ENCODE measurements around the gene C2CD4C. TPM values are rescaled to one million over a fixed set of nuclear protein-coding genes. Genes with fewer than 3 reads are reported as not detected.

C2CD4C gene
- total and polyA plus RNA-seq, 2 donors (not counting 3 experiments of a cell fraction or from before 2014, with no cell fraction given): 0.25 to 0.38 TPM

GRCh38 chr19:441213-441836 is 32.4 kb upstream of the C2CD4C start:
- DNase-seq (ENCODE audit: low read depth, low spot score) (no peak), FAIRE-seq (no peak)
- no peaks in the 10 kb centered on the region for H3K4me1 ChIP-seq (ENCODE audit: control insufficient read depth, extremely low read depth, insufficient read depth, low read length)
- H3K27me3 ChIP-seq (ENCODE audit: control insufficient read depth in 2 of 2, insufficient read depth in 2 of 2, low read length in 2 of 2): no peaks in the 10 kb centered on the region
- dilution Hi-C loops (cut with MboI; ENCODE audit: extremely low pct_ligation_motif_present, low sequenced_read_pairs) (no loop called here), intact Hi-C loops (cut with micrococcal nuclease) (no loop called here)
- ChIA-PET POLR2A (no interaction called here), CTCF (no interaction called here)
- no peaks in the 10 kb centered on the region for H3K36me3 ChIP-seq (ENCODE audit: control insufficient read depth in 2 of 2, extremely low read depth in 1 of 2, insufficient read depth in 2 of 2, low read length in 2 of 2)
- H3K27ac ChIP-seq (ENCODE audit: insufficient read depth, low read depth, low read length): no peak overlapping the region
- no peak overlapping the region for H3K9ac ChIP-seq (replicated peaks; ENCODE audit: extremely low read depth, insufficient read depth, low read length)
- no peaks in the 10 kb centered on the region for H3K9me3 ChIP-seq (replicated peaks; ENCODE audit: control insufficient read depth, insufficient read depth, low read length)
- no TSS peak for BruUV-seq (replicated peaks)
- no peak overlapping the region for H2AFZ ChIP-seq (ENCODE audit: low read depth, low read length)
- no peak overlapping the region for H3K4me3 ChIP-seq (replicated peaks in 1 of 3; ENCODE audit: insufficient read depth in 1 of 3, low read depth in 1 of 3, low read length in 3 of 3)
- TF ChIP-seq MAX (IDR thresholded peaks at IDR 0.05; ENCODE audit: insufficient read depth, insufficient read length) (no peak), MYC (IDR thresholded peaks at IDR 0.05; ENCODE audit: low read depth, low read length) (no peak), CTCF (IDR thresholded peaks at IDR 0.05; ENCODE audit: extremely low read depth in 1 of 2, insufficient read depth in 1 of 2, low read depth in 1 of 2, low read length in 2 of 2) (no peak), FOS (IDR thresholded peaks at IDR 0.05; ENCODE audit: borderline replicate concordance, insufficient read depth, low read length) (no peak), GATA2 (IDR thresholded peaks at IDR 0.05; ENCODE audit: insufficient read depth, insufficient read length, low read depth, low read length) (no peak), POLR2A (IDR thresholded peaks at IDR 0.05; ENCODE audit: low read depth, low read length) (no peak)
- H3K4me2 ChIP-seq (ENCODE audit: insufficient read depth, low read length): no peak overlapping the region
- no peaks in the 10 kb centered on the region for H3K79me2 ChIP-seq (ENCODE audit: control insufficient read depth, insufficient read depth, low read length)
- H4K20me1 ChIP-seq (replicated peaks; ENCODE audit: control insufficient read depth, extremely low read depth, insufficient read depth, low read length): no peaks in the 10 kb centered on the region
- H3K9me1 ChIP-seq (replicated peaks; ENCODE audit: control insufficient read depth, extremely low read depth, insufficient read depth, low read length): no peaks in the 10 kb centered on the region

Data from endothelial cell of umbilical vein (primary cell).